Smooth muscle cell of the brain vasculature (primary cell): ENCODE results near the gene SAMD14.

ENCODE experiments used
- DNase-seq: peaks from one replicate; pipeline ENCODE4 v3.0.0-alpha.2; 2012; ENCODE audit warnings: low read depth, low spot score

SAMD14 gene

DNA sequence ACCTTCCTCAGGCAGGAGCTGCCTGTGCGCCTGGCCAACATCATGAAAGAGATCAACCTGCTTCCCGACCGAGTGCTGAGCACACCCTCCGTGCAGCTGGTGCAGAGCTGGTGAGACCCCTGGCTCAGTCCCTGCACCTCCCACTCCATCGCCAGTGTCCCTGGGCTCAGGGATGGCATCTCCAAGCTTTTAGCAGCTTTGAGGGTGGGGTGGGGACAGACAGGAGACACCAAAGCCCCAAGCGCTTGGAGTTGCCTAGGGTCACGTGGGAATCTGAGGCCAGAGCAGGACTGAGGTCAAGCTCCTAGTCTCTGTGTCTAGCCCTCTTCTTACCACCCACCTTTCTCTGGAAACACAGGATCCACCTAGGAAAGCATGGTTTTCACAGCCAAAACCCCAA lies 32.5 kb downstream of the SAMD14 start:
- DNase-seq: no peak

DNA sequence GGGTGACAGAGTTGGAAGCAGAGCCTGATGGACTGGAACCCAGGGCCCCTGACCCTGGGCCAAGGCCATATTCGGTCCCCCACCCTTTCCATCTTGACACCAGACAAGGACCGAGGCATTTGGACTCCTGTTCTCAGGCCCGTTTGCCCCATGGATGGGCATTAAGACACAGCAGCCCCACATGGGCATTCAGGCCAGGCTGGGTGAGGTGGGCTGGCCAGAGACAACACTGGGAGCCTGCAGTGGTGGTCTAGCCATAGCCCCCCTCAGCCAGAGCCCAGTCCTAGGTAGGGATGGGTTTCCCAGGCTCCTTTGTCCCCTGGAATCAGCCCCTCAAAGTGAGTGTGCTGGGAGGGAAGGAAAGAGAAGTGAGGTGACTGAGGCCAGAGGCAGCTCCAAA lies 33.2 kb downstream of the SAMD14 start:
- DNase-seq: no peak

DNA sequence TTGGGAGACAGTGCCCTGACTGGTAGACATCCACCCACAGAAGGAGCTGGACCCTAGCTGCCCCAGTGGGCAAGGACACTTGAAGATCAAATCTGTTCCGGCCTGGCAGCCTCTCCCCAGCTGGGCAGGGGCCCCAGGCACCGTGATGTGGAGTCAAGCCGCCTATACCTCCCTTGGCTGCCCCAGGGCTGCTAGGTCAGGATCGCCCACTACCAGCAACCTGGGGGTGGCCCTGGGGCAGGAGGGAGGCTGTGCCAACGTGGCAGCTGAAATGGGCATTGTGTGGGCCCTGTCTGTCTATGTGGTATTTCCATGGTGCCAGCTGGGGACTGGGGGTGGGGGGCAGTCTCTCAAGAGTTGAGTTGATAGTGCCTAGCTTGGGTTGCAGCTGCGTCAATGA lies 33.9 kb downstream of the SAMD14 start:
- DNase-seq: no peak

DNA sequence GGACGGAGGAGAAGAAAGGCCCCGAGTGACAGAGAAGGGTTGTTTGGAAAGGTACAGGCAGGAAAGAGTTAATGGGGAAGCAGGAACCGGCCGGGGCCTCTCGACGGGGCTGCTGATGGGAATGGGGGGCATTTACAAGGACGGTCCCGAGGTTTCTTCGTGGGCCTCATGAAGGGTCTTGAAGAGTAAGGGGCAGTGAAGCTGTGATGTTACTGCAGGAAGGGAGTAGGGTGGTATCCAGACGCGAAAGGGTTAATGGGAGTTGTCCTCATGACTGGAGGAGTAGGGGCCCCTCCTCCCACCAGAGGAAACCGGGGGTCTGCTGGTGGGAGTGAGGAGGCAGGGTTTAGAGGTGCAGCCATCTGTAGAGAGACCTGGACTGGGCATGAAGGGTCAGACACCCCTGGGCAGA lies 34.3 kb downstream of the SAMD14 start:
- no peak for DNase-seq

DNA sequence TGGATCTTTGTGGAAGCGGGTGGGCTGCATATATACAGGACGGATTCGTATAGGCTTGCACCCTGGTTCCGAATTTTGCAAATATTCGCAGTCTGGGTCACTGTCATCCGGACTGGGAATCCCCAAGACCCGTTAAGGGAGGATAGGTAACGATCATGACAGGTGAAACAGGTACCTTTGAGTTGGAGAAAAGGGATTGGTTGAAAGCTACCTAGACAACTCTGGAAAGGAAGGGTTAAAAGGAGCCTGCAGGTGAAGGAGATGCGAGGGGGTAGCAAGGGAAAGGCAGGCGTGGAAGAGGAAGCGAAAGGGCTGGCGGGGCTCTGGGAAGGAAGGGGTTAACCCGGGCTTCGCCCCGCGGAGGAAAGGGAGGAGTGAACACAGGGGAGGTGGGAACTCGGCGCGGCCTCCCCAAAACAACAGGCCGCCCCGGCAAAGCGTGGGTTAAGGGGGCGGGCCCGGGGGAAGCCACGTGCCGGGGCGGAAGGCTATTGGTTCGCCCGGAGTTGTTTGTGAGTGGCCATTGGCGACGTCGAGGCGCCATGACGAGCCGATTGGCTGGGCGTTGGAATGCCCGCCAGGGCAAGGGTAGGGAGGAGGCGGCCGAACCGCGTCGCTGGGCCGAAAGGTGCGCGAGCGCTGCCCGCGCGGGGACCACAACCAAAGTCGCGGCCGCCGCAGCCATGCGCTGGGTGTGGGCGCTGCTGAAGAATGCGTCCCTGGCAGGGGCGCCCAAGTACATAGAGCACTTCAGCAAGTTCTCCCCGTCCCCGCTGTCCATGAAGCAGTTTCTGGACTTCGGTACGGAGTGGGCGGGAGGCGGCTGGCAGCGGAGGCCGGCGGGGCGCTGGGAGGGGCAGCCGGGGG lies 35.0 kb downstream of the SAMD14 start, which contains the start of gene PDK2:
TSS of gene PDK2 (plus strand) at position 599 of the 867 bp plus-strand sequence. CDS start at position 684, 85 bp downstream.
- DNase-seq: peak; percentile 90

DNA sequence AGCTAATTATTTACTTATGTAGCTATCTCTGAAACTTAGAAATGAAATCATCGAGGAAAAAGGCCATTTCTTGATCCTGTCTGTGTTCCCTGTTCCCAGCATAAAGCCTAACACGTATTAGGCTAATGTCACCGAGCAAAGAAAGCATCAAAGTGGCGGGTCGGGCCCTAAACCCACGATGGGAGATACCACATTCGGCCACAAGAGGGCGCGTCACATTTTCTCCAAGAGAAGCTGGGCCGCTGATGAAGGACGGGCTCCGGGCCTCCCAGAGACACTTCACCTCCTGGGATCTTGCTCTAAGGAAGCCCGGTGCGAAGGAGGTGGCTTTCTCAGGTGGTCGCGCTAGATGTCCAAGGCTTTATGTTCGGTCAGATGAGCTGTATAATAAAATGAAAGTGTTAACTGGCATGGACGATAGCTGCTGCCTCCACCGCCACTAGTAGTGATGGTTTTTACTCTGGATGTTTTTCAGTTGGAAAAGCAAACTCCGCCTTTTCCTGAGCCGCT lies 35.7 kb downstream of the SAMD14 start:
- DNase-seq: peak; percentile 85

DNA sequence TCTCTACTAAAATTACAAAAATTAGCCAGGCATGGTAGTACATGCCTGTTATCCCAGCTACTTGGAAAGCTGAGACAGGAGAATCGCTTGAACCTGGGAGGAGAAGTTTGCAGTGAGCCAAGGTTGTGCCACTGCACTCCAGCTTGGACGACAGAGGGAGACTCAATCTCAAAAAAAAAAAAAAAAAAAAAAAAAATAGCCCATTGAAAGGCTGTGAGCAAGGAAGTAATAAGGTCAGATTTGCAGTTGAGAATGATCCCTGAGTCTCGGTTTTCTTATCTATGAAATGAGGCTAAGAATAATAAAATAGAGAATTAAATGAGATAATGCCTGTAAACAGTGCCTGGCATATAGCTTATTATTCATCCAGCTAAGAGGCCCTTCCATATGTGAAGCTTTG lies 36.2 kb downstream of the SAMD14 start:
- DNase-seq: no peak

DNA sequence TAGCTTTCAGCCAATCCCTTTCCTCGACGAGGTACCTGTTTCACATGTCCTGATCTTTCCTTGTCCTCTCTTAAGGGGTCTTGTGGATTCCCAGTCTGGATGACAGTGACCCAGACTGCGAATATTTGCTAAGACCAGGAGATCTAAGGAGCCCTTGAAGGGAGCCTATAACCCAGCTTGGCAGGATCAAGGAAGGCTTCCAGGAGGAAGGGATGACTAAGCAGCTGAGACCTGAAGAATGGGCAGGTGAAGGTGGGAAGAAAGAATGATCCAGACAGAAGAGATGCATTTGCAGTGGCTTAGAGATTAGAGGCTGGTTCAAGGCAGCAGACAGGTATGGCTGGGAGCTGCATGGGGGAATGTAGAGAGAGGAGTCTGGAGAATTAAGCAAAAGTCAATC lies 36.7 kb downstream of the SAMD14 start:
- no peak for DNase-seq

DNA sequence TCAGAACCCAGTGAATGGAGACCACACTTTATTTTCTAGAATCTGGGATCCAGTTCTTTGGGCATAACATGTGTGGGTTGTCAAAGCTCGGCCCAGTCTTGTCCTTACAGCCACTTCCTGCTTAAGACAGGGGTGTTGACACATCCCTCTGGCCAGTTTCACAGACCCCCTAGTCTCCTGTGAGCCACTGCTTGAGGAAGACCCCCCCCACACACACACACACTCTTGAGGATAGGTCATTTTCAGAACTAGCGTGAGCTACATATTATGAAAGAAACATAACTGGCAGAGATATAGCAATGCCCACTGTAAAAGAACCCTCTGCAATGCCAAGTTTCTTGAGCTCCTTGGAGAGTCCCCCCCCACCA lies 38.1 kb downstream of the SAMD14 start:
- DNase-seq: no peak

DNA sequence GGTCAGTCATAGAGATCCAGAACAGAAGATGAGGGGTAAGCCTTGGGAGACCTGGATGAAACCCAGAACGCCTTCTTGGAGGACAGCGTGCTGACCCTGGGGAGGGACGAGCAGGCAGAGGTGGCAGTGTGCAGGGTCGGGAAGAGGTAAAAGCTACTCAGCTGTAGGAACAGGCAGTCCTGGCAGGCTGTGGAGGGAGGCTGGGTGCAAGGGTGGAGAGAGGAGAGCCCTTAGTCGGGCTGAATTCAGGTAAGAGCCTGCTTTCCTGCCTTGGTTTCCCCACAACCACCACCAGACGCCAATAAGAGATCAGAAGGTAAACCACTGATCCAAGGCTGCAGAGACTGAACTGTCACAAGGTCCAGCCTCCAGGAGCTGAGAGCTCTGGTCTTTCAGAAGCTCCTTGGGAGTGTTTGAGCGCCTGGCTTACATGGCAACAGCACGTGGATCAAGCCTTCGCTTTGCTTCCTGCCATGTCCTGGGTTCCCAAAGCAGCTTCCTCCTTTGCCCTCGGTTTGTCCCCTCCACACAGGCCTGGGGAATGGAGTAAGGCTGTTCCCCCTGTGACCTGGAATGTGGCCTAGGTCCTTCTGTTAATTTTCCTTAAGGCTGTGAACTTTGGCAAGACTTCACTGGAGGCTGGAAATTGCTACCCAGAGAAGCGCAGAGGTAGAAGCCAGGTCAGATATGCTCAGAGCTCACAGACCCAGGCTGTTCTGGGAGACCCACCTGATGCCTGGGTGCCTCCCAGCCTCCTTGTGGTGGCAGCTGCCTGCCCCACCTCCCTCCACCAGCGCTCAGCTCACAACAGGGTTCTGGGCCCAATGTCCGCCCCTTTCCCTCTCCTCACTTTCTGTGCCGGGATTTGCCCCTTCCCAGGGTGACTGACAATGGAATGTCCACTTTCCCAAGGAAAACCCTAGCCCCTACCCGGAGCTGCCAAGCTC lies 38.7 kb downstream of the SAMD14 start:
- DNase-seq: no peak

DNA sequence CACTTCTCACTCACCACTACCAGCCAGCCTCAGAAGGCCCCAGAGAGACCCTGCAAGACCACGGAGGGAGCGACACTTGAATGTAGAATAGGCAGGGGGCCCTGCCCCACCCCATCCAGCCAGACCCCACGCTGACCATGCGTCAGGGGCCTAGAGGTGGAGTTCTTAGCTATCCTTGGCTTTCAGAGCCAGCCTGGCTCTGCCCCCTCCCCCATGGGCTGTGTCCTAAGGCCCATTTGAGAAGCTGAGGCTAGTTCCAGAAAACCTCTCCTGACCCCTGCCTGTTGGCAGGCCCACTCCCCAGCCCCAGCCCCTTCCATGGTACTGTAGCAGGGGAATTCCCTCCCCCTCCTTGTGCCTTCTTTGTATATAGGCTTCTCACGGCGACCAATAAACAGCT lies 39.9 kb downstream of the SAMD14 start:
- DNase-seq: no peak

DNA sequence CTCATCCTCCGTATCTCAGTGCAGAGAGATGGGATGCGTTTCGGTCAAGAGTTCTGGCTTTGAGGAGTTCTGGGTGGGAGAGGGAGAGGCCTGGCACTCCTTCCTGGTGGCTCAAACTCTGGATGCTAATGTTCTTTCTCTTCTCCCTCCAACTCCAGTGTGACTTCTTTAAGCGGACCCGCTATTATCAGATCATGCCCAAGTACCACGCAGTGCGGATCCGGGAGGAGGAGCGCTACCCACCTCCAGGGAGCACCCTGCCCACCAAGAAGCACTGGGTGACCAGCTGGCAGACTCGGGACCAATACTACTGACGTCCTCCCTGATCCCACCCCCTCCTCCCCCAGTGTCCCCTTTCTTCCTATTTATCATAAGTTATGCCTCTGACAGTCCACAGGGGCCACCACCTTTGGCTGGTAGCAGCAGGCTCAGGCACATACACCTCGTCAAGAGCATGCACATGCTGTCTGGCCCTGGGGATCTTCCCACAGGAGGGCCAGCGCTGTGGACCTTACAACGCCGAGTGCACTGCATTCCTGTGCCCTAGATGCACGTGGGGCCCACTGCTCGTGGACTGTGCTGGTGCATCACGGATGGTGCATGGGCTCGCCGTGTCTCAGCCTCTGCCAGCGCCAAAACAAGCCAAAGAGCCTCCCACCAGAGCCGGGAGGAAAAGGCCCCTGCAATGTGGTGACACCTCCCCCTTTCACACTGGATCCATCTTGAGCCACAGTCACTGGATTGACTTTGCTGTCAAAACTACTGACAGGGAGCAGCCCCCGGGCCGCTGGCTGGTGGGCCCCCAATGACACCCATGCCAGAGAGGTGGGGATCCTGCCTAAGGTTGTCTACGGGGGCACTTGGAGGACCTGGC lies 40.8 kb downstream of the SAMD14 start:
- DNase-seq: no peak

DNA sequence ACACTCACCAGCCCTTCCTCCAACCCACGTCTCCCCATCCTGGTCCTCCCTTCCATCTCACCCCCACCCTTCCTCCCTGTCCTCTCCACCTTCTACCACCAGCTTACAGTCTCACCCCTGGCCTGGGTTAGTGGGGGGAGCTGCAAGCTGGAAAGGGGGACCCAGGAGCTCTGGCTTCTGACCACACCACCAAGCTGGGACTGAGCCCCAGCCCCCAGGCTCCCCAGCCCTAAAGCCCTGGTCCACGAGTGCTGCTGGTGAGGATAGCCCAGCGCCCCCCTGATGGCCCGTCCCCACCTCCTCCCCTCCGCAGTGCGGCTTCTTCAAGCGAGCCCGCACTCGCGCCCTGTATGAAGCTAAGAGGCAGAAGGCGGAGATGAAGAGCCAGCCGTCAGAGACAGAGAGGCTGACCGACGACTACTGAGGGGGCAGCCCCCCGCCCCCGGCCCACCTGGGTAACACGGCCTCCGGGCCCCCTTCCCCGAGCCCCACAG lies 42.0 kb downstream of the SAMD14 start:
- DNase-seq: no peak

DNA sequence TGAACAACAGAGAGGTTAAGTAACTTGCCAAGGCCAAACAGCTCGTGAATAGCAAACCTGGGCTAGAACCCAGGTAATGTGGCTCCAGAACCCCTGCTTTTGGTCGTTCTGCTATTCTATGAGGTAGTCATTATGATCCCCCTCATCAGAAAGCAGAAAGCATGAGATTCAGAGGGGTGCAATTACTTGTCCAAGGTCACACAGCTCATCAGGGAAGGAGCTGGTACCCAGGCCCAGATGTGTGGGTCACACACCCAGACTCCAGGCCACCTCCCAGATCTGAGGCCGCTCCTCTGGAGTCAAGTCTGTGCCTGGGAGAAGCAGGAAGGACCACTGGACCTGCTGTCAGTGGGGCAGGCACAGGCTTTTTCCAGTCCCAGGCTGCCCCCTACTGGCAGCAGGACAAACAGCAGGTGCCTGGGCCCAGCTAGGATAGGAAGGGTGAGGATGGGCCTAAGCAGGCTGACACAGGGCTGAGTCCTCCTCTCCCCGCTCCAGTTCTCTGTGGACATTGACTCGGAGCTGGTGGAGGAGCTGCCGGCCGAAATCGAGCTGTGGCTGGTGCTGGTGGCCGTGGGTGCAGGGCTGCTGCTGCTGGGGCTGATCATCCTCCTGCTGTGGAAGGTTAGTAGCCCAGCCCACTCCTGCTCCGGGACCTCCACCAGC lies 42.6 kb downstream of the SAMD14 start:
- DNase-seq: no peak

DNA sequence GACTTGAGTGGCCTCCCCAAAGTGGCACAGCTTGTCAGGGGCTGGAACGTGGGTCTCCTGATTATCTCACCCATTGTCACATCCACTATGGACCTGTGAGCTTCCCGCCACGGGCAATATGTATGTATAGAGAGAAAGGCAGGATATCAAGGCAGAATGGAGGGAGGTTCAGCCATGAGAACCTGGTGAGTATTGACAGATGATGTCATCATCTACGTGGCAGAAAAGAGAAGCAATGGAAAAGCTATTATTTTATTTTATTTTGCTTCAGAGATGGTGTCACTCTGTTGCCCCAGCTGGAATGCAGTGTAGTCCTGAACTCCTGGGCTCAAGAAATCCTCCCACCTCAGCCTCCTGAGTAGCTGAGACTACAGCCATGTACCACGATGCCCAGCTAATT lies 48.2 kb downstream of the SAMD14 start:
- no peak for DNase-seq

DNA sequence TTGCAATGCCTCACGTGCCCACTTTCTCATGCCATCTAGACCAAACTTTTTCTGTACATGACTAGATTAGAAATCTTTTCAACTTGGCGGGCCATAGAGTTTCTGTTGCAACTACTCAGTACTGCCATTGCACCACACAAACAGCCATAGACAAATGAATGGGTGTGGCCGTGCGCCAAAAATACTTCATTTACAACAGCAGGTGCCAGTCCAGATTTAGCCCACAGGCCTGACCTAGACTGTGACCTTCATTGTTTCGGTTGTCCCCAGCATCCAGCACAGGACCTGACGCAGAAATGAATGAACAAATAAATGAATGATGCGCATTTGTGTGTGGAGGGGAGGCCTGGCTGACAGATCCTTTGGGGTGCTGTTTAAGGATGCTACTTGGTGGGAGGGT lies 49.1 kb downstream of the SAMD14 start:
- DNase-seq: no peak

DNA sequence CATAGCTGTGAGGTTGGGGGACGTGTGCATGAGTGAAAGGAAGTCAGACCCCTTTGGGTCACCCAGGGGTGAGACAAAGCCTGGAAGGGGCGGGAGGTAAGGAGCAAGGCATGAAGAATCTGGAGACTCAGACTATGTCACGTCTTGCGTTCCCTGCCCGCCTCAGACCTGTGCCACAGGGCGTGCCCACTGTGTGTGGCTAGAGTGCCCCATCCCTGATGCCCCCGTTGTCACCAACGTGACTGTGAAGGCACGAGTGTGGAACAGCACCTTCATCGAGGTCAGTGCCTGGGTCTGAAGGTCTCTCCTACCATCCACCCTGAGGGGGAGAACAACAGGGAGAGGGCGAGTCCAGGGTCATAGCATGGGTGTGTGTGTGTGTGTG lies 49.9 kb downstream of the SAMD14 start:
- DNase-seq: no peak

DNA sequence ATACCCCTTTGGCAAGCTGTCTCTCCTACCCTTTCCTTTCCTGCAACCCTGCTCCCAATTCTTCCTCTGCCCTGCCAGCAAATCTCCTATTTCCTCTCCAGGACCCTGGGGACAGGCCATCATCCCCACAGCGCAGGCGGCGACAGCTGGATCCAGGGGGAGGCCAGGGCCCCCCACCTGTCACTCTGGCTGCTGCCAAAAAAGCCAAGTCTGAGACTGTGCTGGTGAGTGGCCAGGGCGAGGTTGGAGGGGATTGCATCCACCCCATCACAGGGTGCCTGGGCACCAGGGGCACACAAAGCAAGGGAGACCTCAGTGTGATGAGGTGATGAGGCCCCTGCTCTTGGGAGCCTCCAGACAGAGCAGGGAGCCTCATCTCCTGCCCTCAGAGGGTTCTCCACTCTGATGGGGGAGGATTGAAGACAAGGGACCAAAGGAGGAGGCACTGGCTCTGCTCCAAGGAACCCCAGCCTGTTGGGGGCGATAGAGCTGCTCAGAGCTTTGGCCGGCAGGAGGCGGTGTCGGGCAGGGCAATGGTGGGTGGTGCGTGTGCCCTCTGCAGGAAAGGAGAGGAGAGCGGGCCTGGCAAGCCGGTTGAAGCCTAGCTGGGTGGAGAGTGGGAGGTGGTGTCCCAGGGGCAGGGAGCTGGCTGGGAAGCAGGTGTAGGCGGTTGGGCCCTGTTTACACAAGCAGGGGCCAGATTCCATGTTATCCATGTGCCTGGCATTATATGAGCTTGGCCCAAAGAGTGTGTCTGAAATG lies 50.4 kb downstream of the SAMD14 start:
- DNase-seq: no peak

DNA sequence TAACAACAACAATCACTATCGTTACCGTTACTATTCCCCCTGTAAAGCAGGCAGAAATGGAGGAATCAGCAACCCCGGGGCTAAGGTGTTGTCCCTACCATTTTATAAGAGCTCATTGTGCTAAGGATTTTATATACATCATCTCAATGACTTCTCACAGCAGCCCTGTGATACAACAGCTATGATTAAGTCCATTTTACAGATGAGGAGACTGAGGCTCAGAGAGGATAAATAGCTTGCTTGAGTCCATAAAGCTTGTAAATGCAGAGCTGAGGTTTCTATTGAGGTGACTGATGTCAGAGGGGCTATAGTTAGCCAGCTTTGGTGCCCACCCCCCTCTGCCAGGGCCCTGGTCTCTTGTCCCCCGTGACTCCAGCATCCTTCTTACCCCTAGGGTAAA lies 51.5 kb downstream of the SAMD14 start:
- DNase-seq: no peak
